ENCODE results near the gene AGT.
"Not testable (repeated sequence)": the region's sequence is repeated elsewhere in the genome, so short reads cannot be mapped to it uniquely, and the experiment has no call there.

Gene AGT

GRCh38 chr1:230679825-230680224 lies 34.1 kb downstream of the AGT start:
- H3K9me3 ChIP-seq (ENCODE audit: control insufficient read depth, insufficient read depth, low read length), result no peaks in the 10 kb centered on the region
- H3K4me1 ChIP-seq (ENCODE audit: control insufficient read depth, insufficient read depth, low read length), result no peaks in the 10 kb centered on the region
- no peaks in the 10 kb centered on the region for H3K27me3 ChIP-seq (ENCODE audit: control insufficient read depth, insufficient read depth, low read length)
- no peak overlapping the region for H3K9ac ChIP-seq (ENCODE audit: low read depth, low read length)
- H3K4me3 ChIP-seq (ENCODE audit: low read depth, low read length), result no peak overlapping the region
- H3K36me3 ChIP-seq (ENCODE audit: control insufficient read depth, insufficient read depth, low read length), result peaks cover 2% of the 10 kb centered on the region

DNA sequence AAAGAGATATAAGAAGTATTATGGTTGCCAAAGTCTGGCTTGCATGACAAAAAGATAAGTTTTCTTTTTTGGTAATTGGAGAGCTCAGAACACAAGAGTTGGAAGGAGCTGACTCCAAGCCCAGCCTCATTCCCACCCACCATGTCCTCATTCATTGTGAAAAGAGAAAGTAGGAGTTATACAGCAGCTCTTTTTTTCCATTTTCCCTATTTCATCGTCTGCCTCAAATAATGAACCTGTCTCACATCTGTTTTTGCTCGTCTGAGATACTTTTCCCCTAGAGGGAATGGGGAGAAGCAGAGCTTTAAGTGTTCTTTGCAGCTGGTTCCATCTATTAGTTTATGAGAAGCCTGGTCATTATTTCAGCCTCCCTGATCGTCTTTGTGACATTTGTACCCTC lies 34.7 kb downstream of the AGT start:
- H3K27me3 ChIP-seq (ENCODE audit: control insufficient read depth, insufficient read depth, low read length), result no peaks in the 10 kb centered on the region
- H3K36me3 ChIP-seq (ENCODE audit: control insufficient read depth, insufficient read depth, low read length), result no peaks in the 10 kb centered on the region
- H3K4me3 ChIP-seq (ENCODE audit: low read depth, low read length), result no peak overlapping the region
- no peak overlapping the region for H3K9ac ChIP-seq (ENCODE audit: low read depth, low read length)
- no peaks in the 10 kb centered on the region for H3K4me1 ChIP-seq (ENCODE audit: control insufficient read depth, insufficient read depth, low read length)
- no peaks in the 10 kb centered on the region for H3K9me3 ChIP-seq (ENCODE audit: control insufficient read depth, insufficient read depth, low read length)

DNA sequence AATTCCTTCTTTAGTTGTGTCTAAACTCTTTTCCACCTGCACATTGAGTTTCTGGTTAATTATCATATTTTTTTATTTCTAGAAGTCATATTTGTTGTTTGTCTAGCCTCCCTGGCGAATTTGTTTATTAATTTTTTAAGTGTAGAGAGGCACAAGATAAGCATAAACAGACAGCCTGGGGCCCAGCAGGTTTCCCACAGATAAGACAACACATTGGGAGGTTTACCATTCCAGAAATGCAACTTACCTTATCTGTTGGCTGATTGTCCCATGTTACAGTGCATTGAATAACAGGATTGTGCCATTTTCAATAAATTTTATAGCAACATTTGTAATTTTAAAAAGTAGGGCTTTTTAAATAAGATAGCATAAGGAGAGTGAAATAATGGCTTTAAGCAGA lies 36.7 kb downstream of the AGT start:
- H3K9me3 ChIP-seq (ENCODE audit: control insufficient read depth, insufficient read depth, low read length), result no peaks in the 10 kb centered on the region
- H3K36me3 ChIP-seq (ENCODE audit: control insufficient read depth, insufficient read depth, low read length), result peaks cover 2% of the 10 kb centered on the region
- H3K9ac ChIP-seq (ENCODE audit: low read depth, low read length), result no peak overlapping the region
- no peaks in the 10 kb centered on the region for H3K4me1 ChIP-seq (ENCODE audit: control insufficient read depth, insufficient read depth, low read length)
- H3K27me3 ChIP-seq (ENCODE audit: control insufficient read depth, insufficient read depth, low read length), result no peaks in the 10 kb centered on the region
- no peak overlapping the region for H3K4me3 ChIP-seq (ENCODE audit: low read depth, low read length)

DNA sequence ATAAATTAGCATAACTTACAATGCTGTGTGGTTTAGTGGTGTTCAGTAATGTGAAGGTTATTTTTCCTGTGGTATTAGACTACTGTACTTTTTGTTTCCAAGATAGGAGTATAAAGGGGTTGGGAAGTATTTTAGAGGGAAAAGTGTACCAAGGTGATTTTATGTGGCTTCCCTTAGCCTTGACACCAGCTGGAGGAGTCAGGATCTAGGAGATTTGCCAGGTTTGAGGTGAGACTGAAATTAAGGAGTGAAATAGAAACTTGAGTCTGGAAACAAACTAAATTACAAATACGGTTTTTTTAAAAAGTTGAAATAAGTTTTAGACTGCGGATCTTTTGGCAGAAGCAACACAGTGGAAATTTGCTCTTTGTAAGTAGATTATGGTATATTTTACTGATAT lies 39.3 kb downstream of the AGT start:
- Histone ChIP-seq H3K4me1 (ENCODE audit: control insufficient read depth, insufficient read depth, low read length) (no peaks in the 10 kb centered on the region), H3K9ac (ENCODE audit: low read depth, low read length) (no peak overlapping the region), H3K36me3 (ENCODE audit: control insufficient read depth, insufficient read depth, low read length) (peaks cover 7% of the 10 kb centered on the region), H3K27me3 (ENCODE audit: control insufficient read depth, insufficient read depth, low read length) (no peaks in the 10 kb centered on the region), H3K4me3 (ENCODE audit: low read depth, low read length) (no peak overlapping the region), H3K9me3 (ENCODE audit: control insufficient read depth, insufficient read depth, low read length) (no peaks in the 10 kb centered on the region)

DNA sequence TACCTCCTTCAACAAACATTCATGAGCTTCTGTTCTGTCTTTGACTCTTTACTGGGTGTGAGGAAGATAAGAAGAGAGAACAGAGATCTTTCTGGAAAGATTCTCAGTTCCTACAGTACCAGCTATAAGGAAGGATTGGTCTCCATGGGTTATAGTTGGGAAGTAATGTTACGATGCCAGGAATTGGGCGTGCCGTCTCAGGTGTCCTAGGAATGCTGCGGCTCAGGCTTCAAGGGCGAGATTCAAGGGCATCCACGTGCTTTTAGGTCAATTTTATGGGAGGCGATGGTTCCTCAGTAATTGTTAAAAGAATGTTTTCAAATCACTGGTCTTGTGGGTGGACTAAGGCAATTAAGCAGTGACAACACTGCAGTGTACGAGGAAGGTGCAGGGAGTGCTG lies 44.4 kb downstream of the AGT start:
- Histone ChIP-seq H3K9ac (ENCODE audit: low read depth, low read length) (no peak overlapping the region), H3K9me3 (ENCODE audit: control insufficient read depth, insufficient read depth, low read length) (no peaks in the 10 kb centered on the region), H3K36me3 (ENCODE audit: control insufficient read depth, insufficient read depth, low read length) (peaks cover 14% of the 10 kb centered on the region), H3K4me1 (ENCODE audit: control insufficient read depth, insufficient read depth, low read length) (no peaks in the 10 kb centered on the region), H3K27me3 (ENCODE audit: control insufficient read depth, insufficient read depth, low read length) (no peaks in the 10 kb centered on the region), H3K4me3 (ENCODE audit: low read depth, low read length) (no peak overlapping the region)

GRCh38 chr1:230668227-230668626 lies 45.7 kb downstream of the AGT start:
- Histone ChIP-seq H3K9me3 (ENCODE audit: control insufficient read depth, insufficient read depth, low read length) (no peaks in the 10 kb centered on the region), H3K36me3 (ENCODE audit: control insufficient read depth, insufficient read depth, low read length) (peaks cover 14% of the 10 kb centered on the region), H3K4me3 (ENCODE audit: low read depth, low read length) (no peak overlapping the region), H3K27me3 (ENCODE audit: control insufficient read depth, insufficient read depth, low read length) (no peaks in the 10 kb centered on the region), H3K4me1 (ENCODE audit: control insufficient read depth, insufficient read depth, low read length) (no peaks in the 10 kb centered on the region), H3K9ac (ENCODE audit: low read depth, low read length) (no peak overlapping the region)

DNA sequence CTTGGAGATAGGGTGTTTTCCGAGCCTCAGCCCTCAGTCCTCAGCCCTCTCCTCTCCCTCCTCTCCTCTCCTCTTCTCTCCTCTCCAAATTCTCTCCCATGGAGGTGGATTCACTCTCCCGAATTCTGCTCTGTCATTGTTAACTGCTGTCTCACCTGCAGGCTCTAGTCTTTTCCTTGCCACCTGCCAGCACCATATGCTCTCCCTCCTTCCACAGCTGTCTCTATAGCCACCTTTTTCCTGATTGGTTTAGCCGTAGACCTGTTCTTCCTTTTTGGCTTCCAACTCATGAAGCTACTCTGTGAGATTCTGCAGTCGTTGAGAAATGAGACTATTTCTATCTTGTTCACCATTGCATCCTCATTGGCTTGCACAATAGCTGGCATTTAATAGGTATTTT lies 51.9 kb downstream of the AGT start:
- Histone ChIP-seq H3K9me3 (ENCODE audit: control insufficient read depth, insufficient read depth, low read length) (no peaks in the 10 kb centered on the region), H3K27me3 (ENCODE audit: control insufficient read depth, insufficient read depth, low read length) (no peaks in the 10 kb centered on the region), H3K4me1 (ENCODE audit: control insufficient read depth, insufficient read depth, low read length) (no peaks in the 10 kb centered on the region), H3K4me3 (ENCODE audit: low read depth, low read length) (no peak overlapping the region), H3K36me3 (ENCODE audit: control insufficient read depth, insufficient read depth, low read length) (no peaks in the 10 kb centered on the region), H3K9ac (ENCODE audit: low read depth, low read length) (no peak overlapping the region)

- Histone ChIP-seq H3K4me1 (ENCODE audit: control insufficient read depth, insufficient read depth, low read length) (no peaks in the 10 kb centered on the region), H3K9me3 (ENCODE audit: control insufficient read depth, insufficient read depth, low read length) (no peaks in the 10 kb centered on the region), H3K27me3 (ENCODE audit: control insufficient read depth, insufficient read depth, low read length) (no peaks in the 10 kb centered on the region), H3K9ac (ENCODE audit: low read depth, low read length) (no peak overlapping the region), H3K4me3 (ENCODE audit: low read depth, low read length) (no peak overlapping the region), H3K36me3 (ENCODE audit: control insufficient read depth, insufficient read depth, low read length) (no peaks in the 10 kb centered on the region)
These were observed 55.2 kb downstream of the AGT start for GRCh38 chr1:230658691-230659090.

DNA sequence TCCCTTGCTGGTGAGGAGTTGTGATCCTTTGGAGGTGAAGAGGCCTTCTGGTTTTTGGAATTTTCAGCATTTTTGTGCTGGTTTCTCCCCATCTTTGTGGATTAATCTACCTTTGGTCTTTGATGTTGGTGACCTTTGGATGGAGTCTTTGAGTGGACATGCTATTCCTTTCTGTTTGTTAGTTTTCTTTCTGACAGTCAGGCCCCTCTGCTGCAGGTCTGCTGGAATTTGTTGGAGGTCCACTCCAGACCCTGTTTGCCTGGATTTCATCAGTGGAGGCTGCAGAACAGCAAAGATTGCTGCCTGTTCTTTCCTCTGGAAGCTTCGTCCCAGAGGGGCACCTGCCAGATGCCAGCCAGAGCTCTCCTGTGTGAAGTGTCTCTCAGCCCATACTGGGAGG lies 55.8 kb downstream of the AGT start:
- not testable (repeated sequence) for H3K9me3 ChIP-seq (ENCODE audit: control insufficient read depth, insufficient read depth, low read length); H3K27me3 ChIP-seq (ENCODE audit: control insufficient read depth, insufficient read depth, low read length); H3K4me1 ChIP-seq (ENCODE audit: control insufficient read depth, insufficient read depth, low read length); H3K9ac ChIP-seq (ENCODE audit: low read depth, low read length); H3K4me3 ChIP-seq (ENCODE audit: low read depth, low read length); H3K36me3 ChIP-seq (ENCODE audit: control insufficient read depth, insufficient read depth, low read length)

DNA sequence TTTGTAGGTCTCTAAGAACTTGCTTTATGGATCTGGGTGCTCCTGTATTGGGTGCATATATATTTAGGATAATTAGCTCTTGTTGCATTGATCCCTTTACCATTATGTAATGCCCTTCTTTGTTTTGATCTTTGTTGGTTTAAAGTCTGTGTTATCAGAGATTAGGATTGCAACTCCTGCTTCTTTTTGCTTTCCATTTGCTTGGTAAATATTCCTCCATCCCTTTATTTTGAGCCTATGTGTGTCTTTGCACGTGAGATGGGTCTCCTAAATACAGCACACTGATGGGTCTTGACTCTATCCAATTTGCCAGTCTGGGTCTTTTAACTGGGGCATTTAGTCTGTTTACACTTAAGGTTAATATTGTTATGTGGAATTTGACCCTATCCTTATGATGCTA lies 57.2 kb downstream of the AGT start:
- H3K9me3 ChIP-seq (ENCODE audit: control insufficient read depth, insufficient read depth, low read length); H3K4me3 ChIP-seq (ENCODE audit: low read depth, low read length); H3K9ac ChIP-seq (ENCODE audit: low read depth, low read length); H3K36me3 ChIP-seq (ENCODE audit: control insufficient read depth, insufficient read depth, low read length); H3K27me3 ChIP-seq (ENCODE audit: control insufficient read depth, insufficient read depth, low read length); H3K4me1 ChIP-seq (ENCODE audit: control insufficient read depth, insufficient read depth, low read length): not testable (repeated sequence)

All from iPS-15b (cell line).